ENCODE measurements around the gene DIS3L.

DIS3L gene

DNA sequence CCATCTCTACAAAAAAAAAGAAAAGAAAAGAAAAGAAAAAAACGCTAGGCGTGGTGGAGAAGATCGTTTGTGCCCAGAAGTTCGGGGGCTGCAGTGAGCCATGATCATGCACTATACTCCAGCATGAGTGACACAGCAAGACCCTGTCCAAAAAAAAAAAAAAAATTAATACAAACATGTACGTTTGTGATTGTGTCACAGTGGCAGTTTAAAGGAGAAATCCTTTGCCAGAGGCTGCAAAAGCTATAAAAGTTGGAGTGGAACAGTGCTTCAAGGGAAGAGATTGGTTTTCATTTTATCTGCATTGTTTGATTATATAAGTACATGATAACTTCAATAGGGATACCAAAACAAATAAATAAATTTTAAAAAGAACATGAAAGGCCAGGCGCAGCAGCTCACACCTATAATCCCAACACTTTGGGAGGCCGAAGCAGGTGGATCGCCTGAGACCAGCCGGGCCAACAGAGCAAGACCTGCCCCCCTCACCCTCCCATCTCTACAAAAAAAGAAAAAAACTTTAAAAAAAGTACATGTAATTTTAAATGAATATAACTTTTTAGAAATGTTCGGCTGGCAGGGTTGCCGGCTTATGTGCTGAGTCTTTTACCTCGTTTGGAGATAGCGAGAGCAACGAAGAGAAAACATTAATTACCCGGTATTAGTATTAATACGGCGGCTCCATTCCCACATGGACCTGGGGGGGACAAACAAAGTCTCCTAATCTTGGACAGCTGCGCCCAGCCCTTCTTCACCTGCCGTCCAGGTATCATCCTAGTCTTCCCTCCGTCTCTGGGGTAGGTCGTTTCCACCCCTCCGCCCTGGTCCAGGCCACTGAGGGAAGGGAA lies 573 bp upstream of the DIS3L start:
- TF ChIP-seq, protein P1, sequence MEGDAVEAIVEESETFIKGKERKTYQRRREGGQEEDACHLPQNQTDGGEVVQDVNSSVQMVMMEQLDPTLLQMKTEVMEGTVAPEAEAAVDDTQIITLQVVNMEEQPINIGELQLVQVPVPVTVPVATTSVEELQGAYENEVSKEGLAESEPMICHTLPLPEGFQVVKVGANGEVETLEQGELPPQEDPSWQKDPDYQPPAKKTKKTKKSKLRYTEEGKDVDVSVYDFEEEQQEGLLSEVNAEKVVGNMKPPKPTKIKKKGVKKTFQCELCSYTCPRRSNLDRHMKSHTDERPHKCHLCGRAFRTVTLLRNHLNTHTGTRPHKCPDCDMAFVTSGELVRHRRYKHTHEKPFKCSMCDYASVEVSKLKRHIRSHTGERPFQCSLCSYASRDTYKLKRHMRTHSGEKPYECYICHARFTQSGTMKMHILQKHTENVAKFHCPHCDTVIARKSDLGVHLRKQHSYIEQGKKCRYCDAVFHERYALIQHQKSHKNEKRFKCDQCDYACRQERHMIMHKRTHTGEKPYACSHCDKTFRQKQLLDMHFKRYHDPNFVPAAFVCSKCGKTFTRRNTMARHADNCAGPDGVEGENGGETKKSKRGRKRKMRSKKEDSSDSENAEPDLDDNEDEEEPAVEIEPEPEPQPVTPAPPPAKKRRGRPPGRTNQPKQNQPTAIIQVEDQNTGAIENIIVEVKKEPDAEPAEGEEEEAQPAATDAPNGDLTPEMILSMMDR (IDR thresholded peaks at IDR 0.05): no peak

DNA sequence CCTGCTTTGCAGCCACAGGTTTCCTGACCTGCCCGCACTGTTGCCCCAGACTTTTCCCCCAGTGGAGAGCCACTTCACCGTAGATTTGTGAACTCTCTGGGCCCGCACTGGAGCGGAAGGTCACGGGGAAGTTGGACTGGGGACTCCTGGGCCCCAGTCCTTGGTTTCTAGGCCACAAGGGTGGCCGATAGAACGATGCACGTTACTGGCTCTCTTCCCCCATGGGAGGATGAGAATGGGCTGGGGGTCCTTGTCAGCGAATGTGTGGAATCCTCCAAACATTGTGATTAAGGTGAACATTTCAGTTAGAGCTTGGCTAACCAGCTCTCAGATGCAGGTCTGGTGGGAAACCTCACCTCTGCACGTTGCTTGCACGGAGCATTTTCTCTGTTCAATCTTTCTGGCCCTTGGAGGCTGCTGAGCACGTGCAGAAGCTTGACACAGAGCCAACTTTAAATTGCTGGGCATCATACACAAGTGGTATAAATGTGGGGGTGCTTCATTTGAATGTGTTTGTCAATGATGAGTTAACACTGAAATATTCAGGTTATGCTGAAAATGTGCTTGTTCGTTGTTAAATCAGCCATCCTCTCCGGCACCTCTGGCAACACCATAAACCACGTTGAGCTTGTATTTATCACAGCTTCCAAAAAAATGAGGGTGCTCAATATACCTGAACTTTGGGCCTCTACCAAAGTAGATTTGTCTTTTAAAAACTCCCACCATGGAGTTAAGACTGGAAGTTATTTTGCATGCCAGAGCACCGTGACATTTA lies 976 bp downstream of the DIS3L start:
- TF ChIP-seq, protein P1 (IDR thresholded peaks at IDR 0.05): no peak

DNA sequence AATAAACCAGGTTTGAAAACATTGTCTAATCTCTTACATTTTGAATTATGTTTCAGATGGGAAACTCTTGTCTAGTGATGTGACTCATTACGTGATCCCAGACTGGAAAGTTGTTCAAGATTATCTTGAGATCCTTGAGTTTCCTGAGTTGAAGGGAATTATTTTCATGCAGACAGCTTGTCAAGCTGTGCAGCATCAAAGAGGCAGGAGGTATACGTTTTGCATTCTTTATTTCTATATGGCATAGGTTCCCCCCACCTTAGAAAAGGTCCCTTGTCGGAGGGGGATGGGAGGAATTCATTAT lies 1.5 kb downstream of the DIS3L start:
- TF ChIP-seq, protein P1 (IDR thresholded peaks at IDR 0.05): no peak

GRCh38 chr15:66296186-66296585 lies 2.8 kb downstream of the DIS3L start:
- TF ChIP-seq, protein P1 (IDR thresholded peaks at IDR 0.05): no peak

DNA sequence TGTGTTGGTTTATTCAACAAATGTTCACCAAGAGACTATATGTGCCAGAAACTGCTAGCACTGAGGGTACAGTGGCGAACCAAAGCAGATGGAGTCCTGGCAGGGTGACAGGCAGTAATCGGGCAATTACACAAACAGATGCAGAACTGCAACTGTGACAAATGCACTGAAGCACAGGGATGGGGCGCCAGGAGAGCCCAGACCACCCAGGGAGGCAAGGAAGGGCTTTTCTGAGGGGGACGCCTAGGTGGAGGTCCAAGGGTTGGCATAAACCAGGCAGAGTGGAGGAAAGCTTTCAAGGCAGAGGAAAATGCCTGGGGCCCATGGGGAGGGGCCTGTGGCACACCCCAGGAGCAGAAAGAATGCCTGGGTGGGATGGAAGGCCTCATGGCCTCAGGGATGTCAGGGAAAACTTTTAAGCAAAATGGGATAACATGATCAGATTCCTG lies 5.5 kb downstream of the DIS3L start:
- TF ChIP-seq, protein P1 (IDR thresholded peaks at IDR 0.05): no peak

- TF ChIP-seq, protein P1 (IDR thresholded peaks at IDR 0.05): no peak
These were observed 9.3 kb downstream of the DIS3L start for GRCh38 chr15:66302489-66303278.

GRCh38 chr15:66306381-66306780 lies 13.0 kb downstream of the DIS3L start:
- TF ChIP-seq, protein P1 (IDR thresholded peaks at IDR 0.05): no peak
